ENCODE data around the gene JARID2.

GRCh38 chr6:15510536-15511247 is 264.8 kb downstream of the JARID2 start:
- TF ChIP-seq, protein P1, sequence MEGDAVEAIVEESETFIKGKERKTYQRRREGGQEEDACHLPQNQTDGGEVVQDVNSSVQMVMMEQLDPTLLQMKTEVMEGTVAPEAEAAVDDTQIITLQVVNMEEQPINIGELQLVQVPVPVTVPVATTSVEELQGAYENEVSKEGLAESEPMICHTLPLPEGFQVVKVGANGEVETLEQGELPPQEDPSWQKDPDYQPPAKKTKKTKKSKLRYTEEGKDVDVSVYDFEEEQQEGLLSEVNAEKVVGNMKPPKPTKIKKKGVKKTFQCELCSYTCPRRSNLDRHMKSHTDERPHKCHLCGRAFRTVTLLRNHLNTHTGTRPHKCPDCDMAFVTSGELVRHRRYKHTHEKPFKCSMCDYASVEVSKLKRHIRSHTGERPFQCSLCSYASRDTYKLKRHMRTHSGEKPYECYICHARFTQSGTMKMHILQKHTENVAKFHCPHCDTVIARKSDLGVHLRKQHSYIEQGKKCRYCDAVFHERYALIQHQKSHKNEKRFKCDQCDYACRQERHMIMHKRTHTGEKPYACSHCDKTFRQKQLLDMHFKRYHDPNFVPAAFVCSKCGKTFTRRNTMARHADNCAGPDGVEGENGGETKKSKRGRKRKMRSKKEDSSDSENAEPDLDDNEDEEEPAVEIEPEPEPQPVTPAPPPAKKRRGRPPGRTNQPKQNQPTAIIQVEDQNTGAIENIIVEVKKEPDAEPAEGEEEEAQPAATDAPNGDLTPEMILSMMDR (IDR thresholded peaks at IDR 0.05), result no peak
- TF ChIP-seq POLR2A (IDR thresholded peaks at IDR 0.05), result no peak

All from testis (tissue), 2 donors.